22Rv1 (cell line): ENCODE results near the gene SLC6A11.

Experiments used
- H3K27ac ChIP-seq: fragments of 450-650 bp; 2 replicates; pipeline ENCODE4 v1.5.1; 2017
- CTCF ChIP-seq: fragments of 450-650 bp; IDR thresholded peaks from 2 replicates; pipeline ENCODE4 v1.5.1; 2017; ENCODE audit warnings: mild to moderate bottlenecking
- ZFX ChIP-seq: fragments of 450-650 bp; IDR thresholded peaks from 2 replicates; pipeline ENCODE4 v1.6.1; 2017; ENCODE audit warnings: antibody characterized with exemption, borderline replicate concordance

SLC6A11 gene

GRCh38 chr3:10855083-10855870 lies 39.2 kb downstream of the SLC6A11 start:
- no peak overlapping the region for H3K27ac ChIP-seq
- TF ChIP-seq ZFX (no peak), CTCF (no peak)

DNA sequence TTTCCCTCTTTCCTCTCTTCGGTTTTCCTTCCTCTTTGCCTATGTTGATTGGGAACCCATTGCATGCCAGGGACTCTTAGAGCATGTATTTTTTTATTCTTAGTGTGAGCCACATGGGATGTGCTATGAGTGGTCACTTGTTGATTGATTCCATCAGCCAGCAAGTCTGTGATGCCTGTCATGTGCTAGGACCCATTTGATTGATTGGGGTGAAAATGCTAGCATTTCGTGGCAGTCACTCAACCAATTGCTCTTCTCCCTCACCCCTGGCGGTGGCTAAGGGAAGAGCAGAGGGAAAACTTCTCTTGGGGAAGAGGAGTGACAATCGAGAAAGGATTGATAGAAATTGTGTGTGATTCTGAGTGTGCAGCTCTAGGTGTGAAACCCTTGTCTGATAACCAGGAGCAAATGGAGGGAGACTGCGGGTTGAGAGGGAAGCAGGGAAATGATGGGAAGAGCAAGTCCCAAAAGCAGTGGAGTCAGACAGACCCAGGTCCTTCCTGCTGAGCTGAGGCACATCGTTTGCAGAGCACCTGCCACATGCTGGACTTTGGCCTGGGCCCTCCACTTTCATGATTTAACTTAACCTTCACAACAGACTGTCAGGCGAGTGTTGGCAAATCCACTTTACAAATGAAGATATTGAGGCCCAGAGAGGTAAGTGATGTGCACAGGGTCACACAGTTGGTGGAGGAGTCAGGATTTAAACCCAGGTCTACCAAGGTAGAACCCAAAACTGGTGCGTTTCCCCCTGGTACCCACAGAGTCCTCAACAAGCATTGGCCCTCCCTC lies 40.0 kb downstream of the SLC6A11 start:
- TF ChIP-seq ZFX (no peak), CTCF (0 out of 2 replicates have a peak, but pooled peaks have one; percentile 11)
- no peak overlapping the region for H3K27ac ChIP-seq

DNA sequence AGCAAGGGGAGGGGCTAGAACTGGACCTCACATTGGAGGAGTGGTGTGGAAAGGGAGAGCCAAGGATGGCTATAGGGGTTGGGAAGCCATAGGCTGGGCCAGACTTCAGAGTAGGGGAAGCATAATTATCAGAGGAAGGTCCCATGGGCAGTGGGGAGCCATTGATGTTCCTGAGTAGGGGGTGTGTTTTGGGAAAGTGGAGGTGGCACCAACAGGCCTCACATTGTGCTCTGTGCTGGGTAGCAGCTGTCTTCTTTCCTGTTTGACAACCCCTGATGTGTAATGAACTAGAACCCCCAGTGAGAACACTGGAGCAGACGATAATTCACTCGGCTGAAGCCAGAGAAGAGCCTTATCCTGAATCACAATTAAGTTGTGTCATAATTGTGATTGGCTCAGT lies 41.2 kb downstream of the SLC6A11 start:
- no peak for TF ChIP-seq ZFX
- no peak for TF ChIP-seq CTCF

GRCh38 chr3:10858091-10858490 lies 42.1 kb downstream of the SLC6A11 start:
- H3K27ac ChIP-seq: no peak overlapping the region
- no peak for TF ChIP-seq CTCF
- no peak for TF ChIP-seq ZFX

More for the DNA sequence above, 41.2 kb downstream of the SLC6A11 start:
- no peak overlapping the region for H3K27ac ChIP-seq

DNA sequence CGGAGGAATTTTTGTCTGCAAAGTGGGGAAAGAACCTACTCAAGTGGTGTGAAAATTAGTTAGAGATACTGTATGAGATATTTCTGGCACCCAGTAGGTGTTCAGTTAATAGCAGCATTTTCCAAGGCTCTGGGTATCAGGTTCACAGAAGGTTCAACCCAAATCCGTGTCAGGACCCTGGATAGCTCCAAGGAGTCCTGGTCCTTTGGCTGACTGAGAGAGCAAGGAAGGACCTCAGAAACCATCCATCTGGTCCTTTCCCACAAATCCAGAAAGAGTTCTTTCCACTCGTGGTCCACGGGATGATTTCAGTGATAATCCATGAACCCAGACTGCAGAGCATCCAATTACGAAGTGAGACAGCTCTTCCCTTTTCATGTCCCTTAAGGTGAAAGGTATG lies 51.4 kb downstream of the SLC6A11 start:
- no peak for TF ChIP-seq CTCF
- no peak for TF ChIP-seq ZFX
- no peak overlapping the region for H3K27ac ChIP-seq

DNA sequence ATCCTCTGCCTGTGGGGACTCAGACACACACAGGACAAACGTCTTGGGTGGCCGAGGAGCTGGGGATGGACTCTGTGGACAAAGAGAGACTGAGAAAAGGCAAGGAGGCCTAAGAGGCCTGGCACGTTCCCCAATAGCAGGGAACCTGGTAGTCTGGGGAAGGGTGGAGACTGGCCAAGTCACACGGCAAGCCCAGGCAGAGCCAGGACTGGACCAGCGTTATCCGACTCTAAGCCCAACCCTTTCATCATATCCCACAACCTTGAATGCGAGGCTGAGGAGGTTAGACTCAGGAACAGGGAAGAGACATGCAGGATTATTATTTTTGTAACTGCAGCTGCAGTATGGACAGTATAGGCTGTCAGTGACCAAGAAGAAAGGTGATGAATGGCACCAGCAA lies 53.4 kb downstream of the SLC6A11 start:
- TF ChIP-seq CTCF (no peak), ZFX (no peak)

DNA sequence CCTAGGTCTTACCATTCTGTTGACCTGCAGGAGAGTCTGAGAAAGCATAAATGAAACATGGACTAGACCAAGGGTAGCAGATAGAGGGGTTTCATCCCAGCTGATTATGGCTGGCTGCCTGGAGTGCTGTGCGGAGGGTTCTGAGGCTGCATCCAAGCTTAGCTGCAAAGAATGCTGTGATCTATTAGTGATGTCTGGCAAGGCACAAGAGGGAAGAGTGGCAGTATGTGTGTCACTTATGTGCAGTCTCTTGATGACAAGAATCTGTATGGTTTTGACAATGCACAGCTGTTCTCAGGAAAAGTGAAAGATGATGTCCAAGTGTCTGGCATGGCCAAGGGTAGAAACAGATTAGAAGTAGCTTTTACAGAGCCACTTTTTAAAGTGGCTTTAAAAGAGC lies 54.3 kb downstream of the SLC6A11 start:
- no peak overlapping the region for H3K27ac ChIP-seq
- TF ChIP-seq CTCF (no peak), ZFX (no peak)

More for the DNA sequence above, 53.4 kb downstream of the SLC6A11 start:
- H3K27ac ChIP-seq: no peak overlapping the region
